ENCODE data around the gene ALKBH1.
"Not testable (repeated sequence)": the region's sequence is repeated elsewhere in the genome, so short reads cannot be mapped to it uniquely, and the experiment has no call there.

ALKBH1 gene, protein sequence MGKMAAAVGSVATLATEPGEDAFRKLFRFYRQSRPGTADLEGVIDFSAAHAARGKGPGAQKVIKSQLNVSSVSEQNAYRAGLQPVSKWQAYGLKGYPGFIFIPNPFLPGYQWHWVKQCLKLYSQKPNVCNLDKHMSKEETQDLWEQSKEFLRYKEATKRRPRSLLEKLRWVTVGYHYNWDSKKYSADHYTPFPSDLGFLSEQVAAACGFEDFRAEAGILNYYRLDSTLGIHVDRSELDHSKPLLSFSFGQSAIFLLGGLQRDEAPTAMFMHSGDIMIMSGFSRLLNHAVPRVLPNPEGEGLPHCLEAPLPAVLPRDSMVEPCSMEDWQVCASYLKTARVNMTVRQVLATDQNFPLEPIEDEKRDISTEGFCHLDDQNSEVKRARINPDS

GRCh38 chr14:77707724-77708408 lies at the start of gene ALKBH1, which contains the start of gene SLIRP:
Gene ALKBH1 (minus strand): TSS chr14:77708023. CDS start chr14:77708004, 19 bp downstream.
Gene SLIRP (plus strand): TSS chr14:77708103. CDS start chr14:77708112, 9 bp downstream.
- Histone ChIP-seq H3K4me1 (ENCODE audit: insufficient read depth, low read length) (peaks cover 27% of the 10 kb centered on the region), H3K27me3 (ENCODE audit: insufficient read depth, low read length) (no peaks in the 10 kb centered on the region), H3K36me3 (ENCODE audit: insufficient read depth, low read length) (peaks cover 43% of the 10 kb centered on the region), H3K9me3 (ENCODE audit: low read length) (no peaks in the 10 kb centered on the region), H2AFZ (ENCODE audit: low read depth, low read length) (peak within 1 kb of the TSS; percentile 30), H3K4me3 (ENCODE audit: low read length) (peak within 1 kb of the TSS; percentile 67)

GRCh38 chr14:77752799-77753516 lies 45.1 kb upstream of the ALKBH1 start:
- no peak overlapping the region for H2AFZ ChIP-seq (ENCODE audit: low read depth, low read length)
- no peaks in the 10 kb centered on the region for H3K4me1 ChIP-seq (ENCODE audit: insufficient read depth, low read length)
- no peak overlapping the region for H3K4me3 ChIP-seq (ENCODE audit: low read length)
- peaks cover 10% of the 10 kb centered on the region for H3K9me3 ChIP-seq (ENCODE audit: low read length)
- H3K36me3 ChIP-seq (ENCODE audit: insufficient read depth, low read length), result peaks cover 73% of the 10 kb centered on the region
- H3K27me3 ChIP-seq (ENCODE audit: insufficient read depth, low read length), result no peaks in the 10 kb centered on the region

GRCh38 chr14:77752266-77752665 lies 44.4 kb upstream of the ALKBH1 start:
- H2AFZ ChIP-seq (ENCODE audit: low read depth, low read length), result no peak overlapping the region
- peaks cover 68% of the 10 kb centered on the region for H3K36me3 ChIP-seq (ENCODE audit: insufficient read depth, low read length)
- no peaks in the 10 kb centered on the region for H3K4me1 ChIP-seq (ENCODE audit: insufficient read depth, low read length)
- H3K9me3 ChIP-seq (ENCODE audit: low read length), result peaks cover 10% of the 10 kb centered on the region
- H3K4me3 ChIP-seq (ENCODE audit: low read length), result no peak overlapping the region
- no peaks in the 10 kb centered on the region for H3K27me3 ChIP-seq (ENCODE audit: insufficient read depth, low read length)

DNA sequence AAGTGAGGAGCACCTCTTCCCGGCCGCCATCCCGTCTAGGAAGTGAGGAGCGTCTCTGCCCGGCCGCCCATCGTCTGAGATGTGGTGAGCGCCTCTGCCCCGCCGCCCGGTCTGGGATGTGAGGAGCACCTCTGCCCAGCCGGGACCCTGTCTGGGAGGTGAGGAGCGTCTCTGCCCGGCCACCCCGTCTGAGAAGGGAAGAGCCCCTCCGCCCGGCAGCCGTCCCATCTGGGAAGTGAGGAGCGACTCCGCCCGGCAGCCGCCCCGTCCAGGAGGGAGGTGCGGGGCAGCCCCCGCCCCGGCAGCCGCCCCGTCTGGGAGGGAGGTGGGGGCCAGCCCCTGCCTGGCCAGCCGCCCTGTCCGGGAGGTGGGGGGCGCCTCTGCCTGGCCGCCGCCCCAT lies 39.6 kb upstream of the ALKBH1 start:
- not testable (repeated sequence) for H3K27me3 ChIP-seq (ENCODE audit: insufficient read depth, low read length); H3K9me3 ChIP-seq (ENCODE audit: low read length); H3K4me3 ChIP-seq (ENCODE audit: low read length); H2AFZ ChIP-seq (ENCODE audit: low read depth, low read length); H3K4me1 ChIP-seq (ENCODE audit: insufficient read depth, low read length)
- peaks cover 68% of the 10 kb centered on the region for H3K36me3 ChIP-seq (ENCODE audit: insufficient read depth, low read length)

- H3K4me1 ChIP-seq (ENCODE audit: insufficient read depth, low read length), result no peaks in the 10 kb centered on the region
- H2AFZ ChIP-seq (ENCODE audit: low read depth, low read length), result no peak overlapping the region
- peaks cover 2% of the 10 kb centered on the region for H3K9me3 ChIP-seq (ENCODE audit: low read length)
- H3K4me3 ChIP-seq (ENCODE audit: low read length), result no peak overlapping the region
- H3K27me3 ChIP-seq (ENCODE audit: insufficient read depth, low read length), result no peaks in the 10 kb centered on the region
- peaks cover 62% of the 10 kb centered on the region for H3K36me3 ChIP-seq (ENCODE audit: insufficient read depth, low read length)
Observed at GRCh38 chr14:77746064-77746702, 38.4 kb upstream of the ALKBH1 start.

- Histone ChIP-seq H3K4me1 (ENCODE audit: insufficient read depth, low read length) (no peaks in the 10 kb centered on the region), H3K9me3 (ENCODE audit: low read length) (no peaks in the 10 kb centered on the region), H3K4me3 (ENCODE audit: low read length) (no peak overlapping the region), H3K27me3 (ENCODE audit: insufficient read depth, low read length) (no peaks in the 10 kb centered on the region), H2AFZ (ENCODE audit: low read depth, low read length) (no peak overlapping the region), H3K36me3 (ENCODE audit: insufficient read depth, low read length) (peaks cover 61% of the 10 kb centered on the region)
Observed at GRCh38 chr14:77741438-77741837, 33.6 kb upstream of the ALKBH1 start.

DNA sequence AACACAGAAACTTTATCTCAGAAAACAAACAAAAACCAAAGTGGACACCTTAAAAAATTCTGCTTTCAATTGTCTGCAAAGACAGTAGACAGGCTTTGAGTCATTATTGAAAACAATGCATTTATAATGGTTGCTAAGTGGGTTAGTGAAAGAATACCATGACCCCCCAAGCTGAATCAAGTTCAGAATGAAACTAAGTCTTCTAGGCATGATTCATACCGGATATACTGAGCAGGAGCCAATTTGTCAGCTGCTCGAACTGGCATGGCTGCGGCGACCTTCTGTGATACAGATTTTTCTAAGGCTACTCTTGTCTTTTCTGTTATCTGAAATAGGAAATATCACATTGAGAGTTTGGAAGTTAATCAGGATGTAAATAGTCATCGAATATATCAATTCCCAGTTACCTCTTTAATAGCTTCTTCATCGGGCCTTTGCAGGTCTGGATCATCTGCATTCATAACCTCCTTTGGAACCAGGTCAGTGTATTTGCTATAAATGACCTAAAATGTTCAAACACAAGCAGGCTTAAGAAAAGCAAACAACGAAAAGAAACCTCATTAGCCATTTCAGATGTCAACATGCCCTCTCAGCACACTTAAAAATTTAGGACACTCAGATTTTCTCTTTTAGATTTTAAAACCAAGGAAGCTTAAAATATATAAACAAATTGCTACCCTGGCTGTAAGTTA lies 30.9 kb upstream of the ALKBH1 start:
- Histone ChIP-seq H3K4me3 (ENCODE audit: low read length) (no peak overlapping the region), H3K4me1 (ENCODE audit: insufficient read depth, low read length) (no peaks in the 10 kb centered on the region), H3K36me3 (ENCODE audit: insufficient read depth, low read length) (peaks cover 68% of the 10 kb centered on the region), H2AFZ (ENCODE audit: low read depth, low read length) (no peak overlapping the region), H3K27me3 (ENCODE audit: insufficient read depth, low read length) (no peaks in the 10 kb centered on the region), H3K9me3 (ENCODE audit: low read length) (no peaks in the 10 kb centered on the region)

DNA sequence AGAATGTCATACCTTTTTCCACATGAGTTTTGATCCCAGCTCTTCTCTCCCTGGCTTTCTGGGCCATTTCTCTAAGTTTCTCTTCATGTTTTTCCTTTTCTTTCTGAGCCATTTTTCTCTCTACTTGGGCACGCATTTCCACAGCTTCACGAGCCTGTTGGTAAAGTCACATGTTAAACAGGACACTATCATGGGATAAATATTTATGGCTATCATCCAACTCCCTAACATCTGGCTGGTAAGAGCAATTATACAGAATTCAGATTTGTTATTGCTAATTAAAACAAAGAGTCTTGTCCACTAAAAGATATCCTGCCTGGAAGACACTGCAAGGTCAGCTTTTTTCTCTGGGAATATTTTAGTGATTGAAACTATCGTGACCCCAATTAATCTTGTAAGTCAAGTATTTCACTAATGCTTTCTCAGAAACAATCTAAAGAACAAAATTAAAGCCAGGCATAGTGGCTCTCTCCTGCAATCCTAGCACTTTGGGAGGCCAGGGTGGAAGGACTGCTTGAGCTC lies 23.2 kb upstream of the ALKBH1 start:
- Histone ChIP-seq H3K9me3 (ENCODE audit: low read length) (no peaks in the 10 kb centered on the region), H2AFZ (ENCODE audit: low read depth, low read length) (no peak overlapping the region), H3K27me3 (ENCODE audit: insufficient read depth, low read length) (no peaks in the 10 kb centered on the region), H3K4me1 (ENCODE audit: insufficient read depth, low read length) (no peaks in the 10 kb centered on the region), H3K36me3 (ENCODE audit: insufficient read depth, low read length) (peaks cover 94% of the 10 kb centered on the region), H3K4me3 (ENCODE audit: low read length) (no peak overlapping the region)

DNA sequence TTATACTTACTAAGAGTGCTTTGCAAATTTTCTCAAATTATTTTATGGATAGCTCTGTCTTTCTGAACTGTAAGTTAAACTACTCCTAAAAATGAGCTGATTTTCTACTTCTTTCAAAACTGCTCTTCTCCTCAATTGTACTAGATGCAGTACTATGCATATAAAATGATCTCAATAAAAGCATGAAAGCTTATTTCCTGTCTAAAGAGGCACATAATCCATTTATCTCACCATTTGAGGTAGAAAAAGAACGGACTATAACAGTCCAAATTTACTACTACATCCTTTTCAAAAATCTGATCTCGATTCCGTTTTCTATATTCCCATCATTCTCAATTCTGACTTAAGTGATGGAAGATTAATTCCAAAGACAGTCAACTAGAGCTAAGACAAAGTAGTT lies 14.5 kb upstream of the ALKBH1 start:
- no peak overlapping the region for H2AFZ ChIP-seq (ENCODE audit: low read depth, low read length)
- H3K27me3 ChIP-seq (ENCODE audit: insufficient read depth, low read length), result no peaks in the 10 kb centered on the region
- H3K4me3 ChIP-seq (ENCODE audit: low read length), result no peak overlapping the region
- H3K36me3 ChIP-seq (ENCODE audit: insufficient read depth, low read length), result peaks cover 88% of the 10 kb centered on the region
- no peaks in the 10 kb centered on the region for H3K4me1 ChIP-seq (ENCODE audit: insufficient read depth, low read length)
- no peaks in the 10 kb centered on the region for H3K9me3 ChIP-seq (ENCODE audit: low read length)

- Histone ChIP-seq H3K4me1 (ENCODE audit: insufficient read depth, low read length) (no peaks in the 10 kb centered on the region), H3K4me3 (ENCODE audit: low read length) (no peak overlapping the region), H3K36me3 (ENCODE audit: insufficient read depth, low read length) (peaks cover 88% of the 10 kb centered on the region)
Observed at GRCh38 chr14:77721437-77721836, 13.6 kb upstream of the ALKBH1 start.

DNA sequence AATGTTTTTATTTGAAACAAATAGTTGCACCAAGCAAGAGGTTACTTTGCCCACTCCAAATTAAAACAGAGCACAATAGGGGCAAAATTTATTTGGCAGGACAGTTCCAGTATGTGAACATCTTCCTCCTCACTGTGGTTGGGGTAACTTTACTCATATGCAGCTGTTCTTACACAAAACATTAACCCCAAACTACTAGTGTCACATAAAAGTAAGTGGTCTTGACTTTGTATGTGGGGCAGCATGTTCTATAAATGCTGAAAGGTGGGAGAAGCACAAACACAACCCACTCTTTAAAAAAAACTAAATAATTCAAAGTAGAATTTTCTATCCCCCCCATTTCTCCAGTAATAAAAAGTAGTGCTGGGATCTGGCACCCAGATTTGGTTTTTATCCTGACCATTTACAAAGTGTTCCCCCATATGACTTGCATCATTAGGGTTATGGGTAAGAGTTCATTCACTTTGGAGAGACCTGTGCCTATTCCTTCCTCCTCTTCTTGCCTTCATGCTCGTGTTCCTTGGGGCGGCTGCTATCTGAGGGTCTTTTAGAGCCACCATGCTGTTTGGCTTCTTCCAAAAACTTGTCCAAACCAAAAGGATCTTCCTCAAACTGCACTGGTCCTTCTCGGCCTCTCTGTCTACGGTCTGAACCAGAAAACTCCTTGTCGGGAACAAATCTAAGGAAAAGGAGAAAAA lies 9.9 kb upstream of the ALKBH1 start:
- Histone ChIP-seq H3K36me3 (ENCODE audit: insufficient read depth, low read length) (peaks cover 86% of the 10 kb centered on the region), H2AFZ (ENCODE audit: low read depth, low read length) (no peak overlapping the region), H3K4me3 (ENCODE audit: low read length) (no peak overlapping the region)

More at GRCh38 chr14:77721437-77721836, 13.6 kb upstream of the ALKBH1 start:
- Histone ChIP-seq H3K9me3 (ENCODE audit: low read length) (no peaks in the 10 kb centered on the region), H3K27me3 (ENCODE audit: insufficient read depth, low read length) (no peaks in the 10 kb centered on the region), H2AFZ (ENCODE audit: low read depth, low read length) (no peak overlapping the region)

GRCh38 chr14:77714926-77715325 lies 7.1 kb upstream of the ALKBH1 start:
- Histone ChIP-seq H3K27me3 (ENCODE audit: insufficient read depth, low read length) (no peaks in the 10 kb centered on the region), H3K4me1 (ENCODE audit: insufficient read depth, low read length) (peaks cover 5% of the 10 kb centered on the region), H3K36me3 (ENCODE audit: insufficient read depth, low read length) (peaks cover 86% of the 10 kb centered on the region), H2AFZ (ENCODE audit: low read depth, low read length) (no peak overlapping the region), H3K4me3 (ENCODE audit: low read length) (no peak overlapping the region), H3K9me3 (ENCODE audit: low read length) (no peaks in the 10 kb centered on the region)

More for the DNA sequence above, 9.9 kb upstream of the ALKBH1 start:
- Histone ChIP-seq H3K4me1 (ENCODE audit: insufficient read depth, low read length) (no peaks in the 10 kb centered on the region), H3K27me3 (ENCODE audit: insufficient read depth, low read length) (no peaks in the 10 kb centered on the region), H3K9me3 (ENCODE audit: low read length) (no peaks in the 10 kb centered on the region)
